Testis (tissue), 2 donors: Measurements from ENCODE around the gene UBAC2.

Experiments
- POLR2A ChIP-seq: fragments of 450-650 bp; IDR thresholded peaks from one replicate; pipeline ENCODE4 v1.6.1; 2017; ENCODE audit warnings: antibody characterized with exemption, mild to moderate bottlenecking, moderate library complexity
- TF ChIP-seq, protein P1 (sequence below), 3 experiments: fragments of 450-650 bp in 2 of 3; fragments of 200-600 bp in 1 of 3; sonication (generic) in 1 of 3; IDR thresholded peaks; one replicate each; pipeline ENCODE4 v1.5.1; 2016 to 2019; ENCODE audit warnings: antibody characterized with exemption in 3 of 3, mild to moderate bottlenecking in 2 of 3, moderate library complexity in 1 of 3

DNA sequence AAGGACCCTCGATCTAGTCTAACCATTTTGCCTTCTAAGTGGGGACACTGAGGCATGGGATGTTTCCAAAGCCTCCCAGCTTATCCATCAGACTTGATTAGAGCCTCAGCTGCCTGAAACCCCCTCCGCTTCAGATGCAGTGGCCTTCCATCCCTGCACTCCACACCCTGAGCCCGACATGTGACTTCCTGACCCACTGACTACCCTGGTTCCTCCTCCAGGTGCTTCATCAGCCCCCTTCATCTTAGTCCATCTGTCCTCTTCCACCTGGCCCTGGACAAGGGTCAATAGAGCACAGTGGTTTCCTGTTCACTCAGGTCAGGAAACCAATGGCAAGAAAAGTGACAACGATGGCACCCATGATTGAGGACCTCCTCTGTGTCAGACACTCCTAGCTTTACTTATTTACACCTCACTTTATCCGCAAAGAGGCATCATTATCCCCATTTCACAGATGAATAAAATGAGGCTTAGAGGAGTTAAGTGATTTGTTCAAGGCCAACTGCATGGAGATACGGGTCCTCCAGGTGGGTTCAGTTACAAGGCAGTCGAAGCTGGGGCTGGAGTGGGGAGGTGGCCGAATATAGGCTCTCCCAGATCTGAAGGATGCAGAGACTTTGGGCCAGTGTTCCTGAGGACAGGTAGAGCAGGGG lies 219.1 kb downstream of the UBAC2 start:
- TF ChIP-seq, protein P1, sequence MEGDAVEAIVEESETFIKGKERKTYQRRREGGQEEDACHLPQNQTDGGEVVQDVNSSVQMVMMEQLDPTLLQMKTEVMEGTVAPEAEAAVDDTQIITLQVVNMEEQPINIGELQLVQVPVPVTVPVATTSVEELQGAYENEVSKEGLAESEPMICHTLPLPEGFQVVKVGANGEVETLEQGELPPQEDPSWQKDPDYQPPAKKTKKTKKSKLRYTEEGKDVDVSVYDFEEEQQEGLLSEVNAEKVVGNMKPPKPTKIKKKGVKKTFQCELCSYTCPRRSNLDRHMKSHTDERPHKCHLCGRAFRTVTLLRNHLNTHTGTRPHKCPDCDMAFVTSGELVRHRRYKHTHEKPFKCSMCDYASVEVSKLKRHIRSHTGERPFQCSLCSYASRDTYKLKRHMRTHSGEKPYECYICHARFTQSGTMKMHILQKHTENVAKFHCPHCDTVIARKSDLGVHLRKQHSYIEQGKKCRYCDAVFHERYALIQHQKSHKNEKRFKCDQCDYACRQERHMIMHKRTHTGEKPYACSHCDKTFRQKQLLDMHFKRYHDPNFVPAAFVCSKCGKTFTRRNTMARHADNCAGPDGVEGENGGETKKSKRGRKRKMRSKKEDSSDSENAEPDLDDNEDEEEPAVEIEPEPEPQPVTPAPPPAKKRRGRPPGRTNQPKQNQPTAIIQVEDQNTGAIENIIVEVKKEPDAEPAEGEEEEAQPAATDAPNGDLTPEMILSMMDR (IDR thresholded peaks at IDR 0.05), result no peak
- no peak for TF ChIP-seq POLR2A
